Gastrocnemius medialis (tissue), 4 donors: ENCODE measurements around the gene CLDN7. TPM values are rescaled to one million over a fixed set of nuclear protein-coding genes. Genes with fewer than 3 reads are reported as not detected.

ENCODE experiments used
- ATAC-seq, 2 donors: fragments of 150-250 bp; one replicate each; pipeline ENCODE4 v1.9.1; 2016
- DNase-seq, 2 donors: peaks; one replicate each; pipeline ENCODE4 v3.0.0-alpha.2; 2019
- H3K27ac ChIP-seq, 4 donors: fragments of 200-600 bp; sonication (generic); 1 replicate in 1 of 4; 2 replicates in 3 of 4; pipeline ENCODE4 v1.5.1; 2016 to 2018; ENCODE audit warnings: mild to moderate bottlenecking in 2 of 4, moderate library complexity in 1 of 4
- H3K27me3 ChIP-seq, 3 donors: fragments of 200-600 bp; sonication (generic) in 2 of 3; 1 replicate in 1 of 3; 2 replicates in 2 of 3; pipeline versions ENCODE4 v1.5.1 to v1.6.0; 2016 to 2019; ENCODE audit warnings: mild to moderate bottlenecking in 1 of 3, moderate library complexity in 1 of 3
- H3K36me3 ChIP-seq, 2 donors: fragments of 200-600 bp; sonication (generic) in 1 of 2; one replicate each; pipeline ENCODE4 v1.5.1; 2017 to 2018
- H3K4me1 ChIP-seq, 2 donors: fragments of 200-600 bp; sonication (generic) in 1 of 2; one replicate each; pipeline ENCODE4 v1.5.1; 2016 to 2017; ENCODE audit warnings: mild to moderate bottlenecking in 2 of 2
- H3K4me3 ChIP-seq, 4 donors: fragments of 200-600 bp; sonication (generic) in 3 of 4; 1 replicate in 1 of 4; 2 replicates in 3 of 4; pipeline ENCODE4 v1.5.1; 2016 to 2019; ENCODE audit warnings: mild to moderate bottlenecking in 2 of 4
- H3K9me3 ChIP-seq, 3 donors: fragments of 200-600 bp; sonication (generic) in 2 of 3; 1 replicate in 1 of 3; 2 replicates in 2 of 3; pipeline ENCODE4 v1.5.1; 2016 to 2019
- CTCF ChIP-seq, 5 experiments: fragments of 450-650 bp in 3 of 5; fragments of 200-600 bp in 2 of 5; sonication (generic) in 2 of 5; IDR thresholded peaks in 4 of 5; conservative IDR thresholded peaks in 1 of 5; 1 replicate in 4 of 5; 2 replicates in 1 of 5; pipeline ENCODE4 v1.5.1; 2016 to 2019; ENCODE audit warnings: antibody characterized with exemption in 5 of 5, mild to moderate bottlenecking in 3 of 5, moderate library complexity in 3 of 5
- POLR2A ChIP-seq, 2 donors: fragments of 450-650 bp; IDR thresholded peaks; one replicate each; pipeline ENCODE4 v1.6.1; 2017; ENCODE audit warnings: antibody characterized with exemption in 2 of 2, mild to moderate bottlenecking in 2 of 2, moderate library complexity in 2 of 2
- in situ Hi-C, 4 donors: fragments of 200-750 bp; cut with MboI; loops; one replicate each; pipeline versions ENCODE4 v1.15.0 to v1.8.0; 2017; ENCODE audit warnings: low sequenced_read_pairs in 4 of 4
- intact Hi-C: fragments of 100-400 bp; cut with DNase I; formaldehyde crosslinking; loops from one replicate; pipeline ENCODE4 v1.15.1; 2023; ENCODE audit warnings: low total_unique reads
- total RNA-seq, 4 donors: library from RNA; depleted of rRNA; stranded (reverse); fragments of >200 nt; gene quantifications; one replicate each; pipeline versions ENCODE4 v1.1.0 to v1.2.3, GENCODE V29; 2016

Gene CLDN7
- total RNA-seq, 4 donors from 2014 or later: 0.46 to 5.1 TPM; not detected in 2

- H3K4me3 ChIP-seq: no peak overlapping the region
- no peaks in the 10 kb centered on the region for H3K27me3 ChIP-seq
- H3K36me3 ChIP-seq: peaks cover 0 to 5% of the 10 kb centered on the region in 2 donors
- TF ChIP-seq CTCF (IDR thresholded peaks at IDR 0.05 in 4 of 5, conservative IDR thresholded peaks at IDR 0.05 in 1 of 5) (no peak), POLR2A (IDR thresholded peaks at IDR 0.05) (no peak)
- in situ Hi-C loops: no loop called here
- ATAC-seq (no peak), DNase-seq (no peak)
- H3K4me1 ChIP-seq: peaks cover 20 to 23% of the 10 kb centered on the region in 2 donors
- intact Hi-C loops: no loop called here
- H3K9me3 ChIP-seq: no peaks in the 10 kb centered on the region
- H3K27ac ChIP-seq: peak overlapping the region in 2 of 4 donors; percentile 95 to 97
Observed at GRCh38 chr17:7279448-7279847, 17.2 kb upstream of the CLDN7 start.

DNA sequence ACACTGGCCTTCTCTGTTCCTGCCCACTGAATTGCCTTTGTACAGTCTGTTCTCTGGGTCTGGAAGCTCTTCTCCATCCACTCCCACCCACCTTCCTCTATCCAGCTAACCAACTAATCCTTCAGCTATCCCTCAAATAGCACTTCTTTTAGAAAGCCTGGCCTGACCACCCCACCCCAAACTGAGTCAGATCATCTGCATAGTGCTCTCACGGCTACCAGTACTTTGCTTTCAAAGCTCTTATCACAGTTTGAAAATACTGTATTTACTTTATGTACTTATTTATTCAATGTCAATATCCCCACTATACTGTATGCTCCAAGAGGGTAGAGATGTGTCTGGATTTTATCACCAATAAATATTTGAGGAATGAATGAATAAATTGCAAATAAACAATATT lies 4.5 kb upstream of the CLDN7 start:
- Histone ChIP-seq H3K36me3 (no peaks in the 10 kb centered on the region), H3K4me1 (no peaks in the 10 kb centered on the region), H3K9me3 (no peaks in the 10 kb centered on the region), H3K4me3 (no peak overlapping the region), H3K27ac (no peak overlapping the region), H3K27me3 (peaks cover 29 to 40% (median 30%) of the 10 kb centered on the region in 3 donors)
- in situ Hi-C loops: no loop called here
- DNase-seq: no peak
- intact Hi-C loops: no loop called here
- ATAC-seq: no peak
- no peak for TF ChIP-seq CTCF (IDR thresholded peaks at IDR 0.05 in 4 of 5, conservative IDR thresholded peaks at IDR 0.05 in 1 of 5)
- TF ChIP-seq POLR2A (IDR thresholded peaks at IDR 0.05): no peak

- DNase-seq (no peak), ATAC-seq (no peak)
- intact Hi-C loops (no loop called here), in situ Hi-C loops (no loop called here)
- Histone ChIP-seq H3K9me3 (no peaks in the 10 kb centered on the region), H3K27me3 (peaks cover 41 to 54% (median 43%) of the 10 kb centered on the region in 3 donors), H3K4me3 (no peak overlapping the region), H3K27ac (no peak overlapping the region), H3K4me1 (peaks cover 5 to 9% of the 10 kb centered on the region in 2 donors), H3K36me3 (peaks cover 0 to 14% of the 10 kb centered on the region in 2 donors)
- TF ChIP-seq POLR2A (IDR thresholded peaks at IDR 0.05) (no peak), CTCF (IDR thresholded peaks at IDR 0.05 in 4 of 5, conservative IDR thresholded peaks at IDR 0.05 in 1 of 5) (no peak)
Observed at GRCh38 chr17:7263801-7264078, 1.5 kb upstream of the CLDN7 start.

DNA sequence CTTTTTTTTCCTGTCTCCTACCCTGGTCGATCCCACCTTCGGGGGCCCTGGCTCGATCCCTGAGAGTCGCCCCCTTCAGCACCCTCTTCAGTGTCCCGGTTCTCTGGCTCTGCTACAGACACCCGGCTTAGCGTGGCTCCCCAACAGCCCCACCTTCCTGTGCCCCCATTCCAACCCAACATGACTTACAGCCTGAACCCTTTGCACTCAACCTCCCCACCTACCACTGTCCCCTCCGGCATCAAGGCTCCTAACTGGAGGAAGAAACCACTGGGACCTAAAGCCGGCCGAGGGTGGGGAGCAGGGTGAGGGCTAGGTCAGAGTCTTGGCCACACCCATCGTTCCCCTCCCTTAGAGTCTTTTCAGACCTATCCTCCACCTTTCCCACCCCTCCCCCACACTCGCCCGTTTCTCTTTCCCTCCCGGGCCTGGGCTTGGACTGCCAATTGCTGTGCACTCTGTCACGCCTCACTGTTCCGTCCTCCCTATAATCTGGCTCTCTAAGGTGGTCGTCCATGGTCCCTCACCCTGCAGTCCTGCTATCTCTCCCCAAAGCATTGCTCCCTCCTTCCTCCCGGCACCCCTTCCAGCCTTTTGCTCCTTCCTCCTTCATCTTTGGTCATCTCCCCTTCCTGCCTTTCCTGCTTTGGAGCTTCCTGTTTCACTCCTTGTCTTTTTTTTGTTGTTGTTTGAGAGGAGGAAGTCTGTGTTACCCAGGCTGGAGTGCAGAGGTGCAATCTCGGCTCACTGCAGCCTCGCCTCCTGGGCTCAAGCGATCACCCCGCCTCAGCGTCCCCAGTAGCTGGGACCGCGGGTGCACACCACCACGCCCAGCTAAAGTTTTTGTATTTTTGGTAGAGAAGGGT lies 890 bp upstream of the CLDN7 start:
- TF ChIP-seq POLR2A (IDR thresholded peaks at IDR 0.05) (no peak), CTCF (IDR thresholded peaks at IDR 0.05 in 4 of 5, conservative IDR thresholded peaks at IDR 0.05 in 1 of 5) (no peak)
- peaks cover 41 to 54% (median 43%) of the 10 kb centered on the region in 3 donors for H3K27me3 ChIP-seq
- ATAC-seq (no peak), DNase-seq (no peak)
- H3K4me1 ChIP-seq: peaks cover 5 to 9% of the 10 kb centered on the region in 2 donors
- peaks cover 0 to 18% of the 10 kb centered on the region in 2 donors for H3K36me3 ChIP-seq
- no peak overlapping the region for H3K27ac ChIP-seq
- H3K9me3 ChIP-seq: no peaks in the 10 kb centered on the region
- in situ Hi-C loops: no loop called here
- intact Hi-C loops: no loop called here
- peak overlapping the region in 3 of 4 donors; percentile 0 to 52 (median 6) for H3K4me3 ChIP-seq
